MCF 10A (cell line): ENCODE results near the gene NAP1L2. TPM values are rescaled to one million over a fixed set of nuclear protein-coding genes. Genes with fewer than 3 reads are reported as not detected.

Source experiments
- total RNA-seq: library from RNA; stranded (reverse); gene quantifications from 2 replicates; pipeline ENCODE4 v1.2.3, GENCODE V29; 2022

NAP1L2 gene
- total RNA-seq, 1 experiment from 2014 or later = not detected

Other genes with a start within 250 kb of the NAP1L2 start
- not detected in 2 replicates for gene PABPC1L2B, start 211.9 kb downstream of the NAP1L2 start, total RNA-seq
- not detected in 2 replicates for gene PABPC1L2A, start 135.3 kb downstream of the NAP1L2 start, total RNA-seq
- not detected in 2 replicates for gene CDX4, start 232.2 kb upstream of the NAP1L2 start, total RNA-seq